ENCODE data around the gene PEBP1. TPM values are rescaled to one million over a fixed set of nuclear protein-coding genes. Genes with fewer than 3 reads are reported as not detected.

Gene PEBP1
- total RNA-seq, 4 donors from 2014 or later, result 124 to 438 (median 279) TPM

DNA sequence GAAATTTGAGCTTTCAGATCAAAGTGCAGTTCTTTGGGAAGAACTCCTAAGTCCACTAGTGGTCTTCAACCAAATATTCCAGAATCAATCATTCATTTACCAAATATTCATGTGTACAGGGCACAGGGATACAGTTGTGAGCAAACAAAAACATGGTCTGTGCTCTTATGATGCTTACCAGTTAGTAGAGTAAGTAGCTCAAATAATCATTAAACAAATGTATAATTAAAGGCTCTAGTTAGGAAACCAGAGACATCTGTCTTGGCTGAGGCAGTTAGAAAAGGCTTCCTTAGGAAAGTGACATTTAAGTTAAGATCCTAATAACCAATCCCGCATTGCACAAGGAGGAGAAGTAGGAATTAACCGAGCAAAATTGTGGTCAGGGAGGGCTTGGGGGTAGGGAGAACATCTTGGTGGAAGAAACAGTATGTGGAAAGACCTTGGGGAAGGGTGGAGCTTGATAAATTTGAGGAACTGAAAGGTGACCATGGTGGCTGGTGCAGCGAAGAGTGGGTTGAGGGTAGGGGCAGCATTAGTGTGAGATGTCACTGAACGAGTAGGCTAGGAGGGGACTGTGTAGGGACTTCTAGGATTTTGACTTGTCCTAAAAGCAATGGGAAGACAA is 40.0 kb downstream of the PEBP1 start:
- no peaks in the 10 kb centered on the region for H3K27me3 ChIP-seq
- H3K9me3 ChIP-seq, result no peaks in the 10 kb centered on the region
- no peak for DNase-seq
- in situ Hi-C loops (cut with MboI; ENCODE audit: low pct_ligation_motif_present in 1 of 4, low pct_unique_long_range_greater_than_20kb in 1 of 4, low sequenced_read_pairs in 3 of 4), result loop anchor here in 1 of 4 donors (25.0 kb wide), 1 partner anchor 186 kb away; the partner anchor contains the start of gene TAOK3
- H3K4me1 ChIP-seq, result no peaks in the 10 kb centered on the region
- 81 to 82% methylated on average over 4 of the region's 4 CpGs for WGBS, 2 donors (ENCODE audit: low coverage in 1 of 2)
- H3K36me3 ChIP-seq, result peaks cover 0 to 60% (median 25%) of the 10 kb centered on the region in 4 donors
- no peak overlapping the region for H3K27ac ChIP-seq
- intact Hi-C loops (cut with DNase I; ENCODE audit: low total_unique reads), result no loop called here
- no peak overlapping the region for H3K4me3 ChIP-seq
- TF ChIP-seq POLR2AphosphoS5 (IDR thresholded peaks at IDR 0.05) (no peak), EP300 (IDR thresholded peaks at IDR 0.05; ENCODE audit: low read depth) (no peak), POLR2A (IDR thresholded peaks at IDR 0.05) (no peak)
- TF ChIP-seq, protein P1, sequence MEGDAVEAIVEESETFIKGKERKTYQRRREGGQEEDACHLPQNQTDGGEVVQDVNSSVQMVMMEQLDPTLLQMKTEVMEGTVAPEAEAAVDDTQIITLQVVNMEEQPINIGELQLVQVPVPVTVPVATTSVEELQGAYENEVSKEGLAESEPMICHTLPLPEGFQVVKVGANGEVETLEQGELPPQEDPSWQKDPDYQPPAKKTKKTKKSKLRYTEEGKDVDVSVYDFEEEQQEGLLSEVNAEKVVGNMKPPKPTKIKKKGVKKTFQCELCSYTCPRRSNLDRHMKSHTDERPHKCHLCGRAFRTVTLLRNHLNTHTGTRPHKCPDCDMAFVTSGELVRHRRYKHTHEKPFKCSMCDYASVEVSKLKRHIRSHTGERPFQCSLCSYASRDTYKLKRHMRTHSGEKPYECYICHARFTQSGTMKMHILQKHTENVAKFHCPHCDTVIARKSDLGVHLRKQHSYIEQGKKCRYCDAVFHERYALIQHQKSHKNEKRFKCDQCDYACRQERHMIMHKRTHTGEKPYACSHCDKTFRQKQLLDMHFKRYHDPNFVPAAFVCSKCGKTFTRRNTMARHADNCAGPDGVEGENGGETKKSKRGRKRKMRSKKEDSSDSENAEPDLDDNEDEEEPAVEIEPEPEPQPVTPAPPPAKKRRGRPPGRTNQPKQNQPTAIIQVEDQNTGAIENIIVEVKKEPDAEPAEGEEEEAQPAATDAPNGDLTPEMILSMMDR (IDR thresholded peaks at IDR 0.05), result no peak

DNA sequence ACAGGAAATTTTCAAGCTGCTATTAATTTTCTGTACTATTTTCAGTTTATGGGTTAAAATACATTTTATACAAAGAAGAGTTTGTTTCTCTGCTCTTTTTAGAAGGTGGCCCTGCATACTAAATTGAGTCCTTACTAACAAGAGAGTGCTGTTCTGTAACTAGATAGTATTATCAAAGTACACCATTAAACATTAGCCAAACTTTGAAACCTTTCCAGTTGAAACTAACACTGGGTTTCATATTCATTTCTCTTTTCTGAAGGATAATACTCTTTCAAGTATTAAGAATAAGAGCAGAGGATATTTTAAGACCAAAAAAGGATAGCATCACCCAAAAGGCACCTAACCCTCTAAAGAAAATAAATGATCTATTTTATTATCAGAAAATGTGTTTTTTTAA is 47.2 kb downstream of the PEBP1 start:
- in situ Hi-C loops (cut with MboI; ENCODE audit: low pct_ligation_motif_present in 1 of 4, low pct_unique_long_range_greater_than_20kb in 1 of 4, low sequenced_read_pairs in 3 of 4), result loop anchor here (5.0 to 25.0 kb wide), 4 partner anchors 179 to 199 kb away; partner anchors contain the start of genes SUDS3 (in 2 of the 4) and TAOK3 (in 2 of the 4)
- Histone ChIP-seq H3K4me3 (no peak overlapping the region), H3K9me3 (no peaks in the 10 kb centered on the region), H3K4me1 (peaks cover 1 to 39% (median 10%) of the 10 kb centered on the region in 4 donors), H3K36me3 (peaks cover 0 to 11% (median 5%) of the 10 kb centered on the region in 4 donors), H3K27ac (no peak overlapping the region), H3K27me3 (no peaks in the 10 kb centered on the region)
- intact Hi-C loops (cut with DNase I; ENCODE audit: low total_unique reads), result loop anchor here (5.0 kb wide), 1 partner anchor 194 kb away; the partner anchor contains the start of gene SUDS3
- TF ChIP-seq POLR2AphosphoS5 (IDR thresholded peaks at IDR 0.05) (no peak), POLR2A (IDR thresholded peaks at IDR 0.05) (no peak), EP300 (IDR thresholded peaks at IDR 0.05; ENCODE audit: low read depth) (no peak)
- TF ChIP-seq, protein P1 (IDR thresholded peaks at IDR 0.05), result no peak
- DNase-seq, result no peak

DNA sequence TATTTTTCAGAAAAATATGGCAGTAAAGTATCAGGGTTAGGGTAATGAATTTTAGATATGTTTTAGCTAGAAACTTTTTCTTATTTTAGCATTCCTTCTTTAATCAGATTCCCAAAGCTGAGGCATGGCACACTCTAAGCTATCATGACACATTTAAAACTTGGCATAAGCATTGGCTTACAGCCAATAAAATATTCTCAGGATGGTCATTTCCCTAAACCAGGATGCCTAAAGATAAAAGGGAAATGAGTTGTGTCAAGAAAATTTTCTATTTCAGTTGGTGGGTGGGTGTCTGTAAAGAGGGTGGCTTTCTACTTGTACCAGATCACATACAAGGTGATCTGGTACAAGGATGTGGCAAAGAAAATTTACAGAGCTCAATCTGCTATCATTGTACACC is 47.8 kb downstream of the PEBP1 start:
- intact Hi-C loops (cut with DNase I; ENCODE audit: low total_unique reads) (loop anchor here (5.0 kb wide), 1 partner anchor 194 kb away; the partner anchor contains the start of gene SUDS3), in situ Hi-C loops (cut with MboI; ENCODE audit: low pct_ligation_motif_present in 1 of 4, low pct_unique_long_range_greater_than_20kb in 1 of 4, low sequenced_read_pairs in 3 of 4) (loop anchor here (5.0 to 25.0 kb wide), 4 partner anchors 179 to 199 kb away; partner anchors contain the start of genes SUDS3 (in 2 of the 4) and TAOK3 (in 2 of the 4))
- H3K4me3 ChIP-seq, result no peak overlapping the region
- TF ChIP-seq POLR2AphosphoS5 (IDR thresholded peaks at IDR 0.05) (no peak), POLR2A (IDR thresholded peaks at IDR 0.05) (no peak)
- no peak for DNase-seq
- H3K27ac ChIP-seq, result no peak overlapping the region
- H3K9me3 ChIP-seq, result no peaks in the 10 kb centered on the region
- peaks cover 0 to 11% (median 5%) of the 10 kb centered on the region in 4 donors for H3K36me3 ChIP-seq
- no peaks in the 10 kb centered on the region for H3K27me3 ChIP-seq
- peaks cover 3 to 39% (median 10%) of the 10 kb centered on the region in 4 donors for H3K4me1 ChIP-seq

DNA sequence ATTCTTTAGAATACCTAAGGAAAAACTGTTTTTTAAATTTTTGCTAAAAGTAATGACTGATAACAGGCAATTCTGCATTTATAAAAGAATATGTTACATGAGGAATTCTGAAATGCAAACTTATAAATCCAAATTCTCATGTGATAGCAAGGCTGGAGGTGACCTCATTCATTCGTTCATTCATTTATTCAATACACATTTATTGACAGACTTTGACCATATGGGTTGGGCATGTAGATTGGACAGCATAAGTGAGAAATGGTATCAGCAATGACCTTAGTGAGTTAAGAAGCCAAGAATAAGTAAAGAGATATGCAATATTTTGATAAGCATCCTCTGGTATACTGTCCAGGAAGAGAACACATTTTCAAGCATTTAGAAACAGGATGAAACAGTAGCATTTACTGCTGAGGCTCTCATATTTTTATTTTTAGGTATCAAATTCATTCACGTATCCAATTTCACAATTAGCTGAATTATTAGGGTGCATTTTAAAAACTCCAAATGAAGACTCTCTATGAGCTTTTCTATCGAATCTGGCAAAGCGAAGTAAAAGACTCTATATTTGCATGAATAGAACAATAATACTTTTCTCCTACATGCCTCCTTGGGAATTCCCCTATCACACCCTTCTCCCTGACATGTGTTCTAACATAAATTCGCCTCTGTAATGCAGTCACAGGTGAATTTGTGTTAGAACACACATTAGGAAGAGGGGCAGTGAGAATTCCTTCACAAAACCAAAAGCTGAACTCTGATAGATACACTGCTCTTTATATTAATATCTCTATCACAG is 49.9 kb downstream of the PEBP1 start:
- no peak overlapping the region for H3K27ac ChIP-seq
- WGBS, 2 donors (ENCODE audit: low coverage in 1 of 2), result 62 to 68% methylated on average over 5 of the region's 5 CpGs
- H3K9me3 ChIP-seq, result no peaks in the 10 kb centered on the region
- DNase-seq, result no peak
- intact Hi-C loops (cut with DNase I; ENCODE audit: low total_unique reads), result no loop called here
- in situ Hi-C loops (cut with MboI; ENCODE audit: low pct_ligation_motif_present in 1 of 4, low pct_unique_long_range_greater_than_20kb in 1 of 4, low sequenced_read_pairs in 3 of 4), result loop anchor here in 2 of 4 donors (10.0 to 25.0 kb wide), 2 partner anchors 177 to 189 kb away; partner anchors contain the start of genes TAOK3 (in 2 of the 2) and SUDS3 (in 1 of the 2)
- H3K4me3 ChIP-seq, result no peak overlapping the region
- peaks cover 0 to 4% (median under 1%) of the 10 kb centered on the region in 4 donors for H3K36me3 ChIP-seq
- no peak for TF ChIP-seq POLR2A (IDR thresholded peaks at IDR 0.05)
- H3K4me1 ChIP-seq, result peaks cover 3 to 39% (median 10%) of the 10 kb centered on the region in 4 donors
- H3K27me3 ChIP-seq, result no peaks in the 10 kb centered on the region
